IMR-90 (cell line): Measurements from ENCODE around the gene FAM118A. TPM values are rescaled to one million over a fixed set of nuclear protein-coding genes. Genes with fewer than 3 reads are reported as not detected.

ENCODE experiments used
- ATAC-seq: fragments of 200-7000 bp; cut with Tn5 transposase; 2 replicates; pipeline ENCODE4 v1.9.1; 2020; ENCODE audit warnings: low read depth, mild to moderate bottlenecking, moderate library complexity
- BruUV-seq: library from RNA; stranded (reverse); fragments of 400-500 nt; replicated peaks from 2 replicates; lab custom pipeline; 2021; lab: Mats Ljungman, UMichigan
- CTCF ChIA-PET: fragments of 300-600 bp; formaldehyde crosslinking; extraction: SDS; loops from one replicate; lab custom pipeline; 2021; ENCODE audit warnings: antibody characterized with exemption; lab: Yijun Ruan, JAX
- POLR2A ChIA-PET: fragments of 300-600 bp; sonication (Branson Sonifier 250); formaldehyde crosslinking; loops from one replicate; lab custom pipeline; 2022; ENCODE audit warnings: antibody characterized with exemption; ENCODE audit not compliant: unreplicated experiment; lab: Charles Lee
- DNase-seq: peaks from one replicate; pipeline ENCODE4 v3.0.0; 2013
- H2AFZ ChIP-seq: replicated peaks from 2 replicates; pipeline ENCODE3; 2013; ENCODE audit warnings: low read length, mild to moderate bottlenecking; ENCODE audit not compliant: poor library complexity
- H2AK5ac ChIP-seq: 2 replicates; pipeline ENCODE4 v1.6.1; 2013; ENCODE audit warnings: low read depth, low read length, inconsistent platforms
- H2AK9ac ChIP-seq: replicated peaks from 2 replicates; pipeline ENCODE3; 2013; ENCODE audit warnings: mild to moderate bottlenecking, low read depth, low read length, moderate library complexity; ENCODE audit not compliant: poor library complexity
- H2BK120ac ChIP-seq: 2 replicates; pipeline ENCODE4 v1.6.1; 2013; ENCODE audit warnings: low read depth, low read length, inconsistent platforms
- H2BK15ac ChIP-seq: 3 replicates; pipeline ENCODE4 v1.6.1; 2013; ENCODE audit warnings: low read depth, low read length, inconsistent platforms
- H2BK20ac ChIP-seq: 2 replicates; pipeline ENCODE4 v1.6.1; 2013; ENCODE audit warnings: low read depth, mild to moderate bottlenecking, inconsistent platforms, low read length, moderate library complexity
- H2BK5ac ChIP-seq: 2 replicates; pipeline ENCODE4 v1.6.1; 2013; ENCODE audit warnings: mild to moderate bottlenecking, low read depth, low read length, inconsistent platforms; ENCODE audit not compliant: poor library complexity, severe bottlenecking
- H3K14ac ChIP-seq: replicated peaks from 2 replicates; pipeline ENCODE4 v1.6.1; 2013; ENCODE audit warnings: low read depth, low read length, inconsistent platforms
- H3K18ac ChIP-seq: 2 replicates; pipeline ENCODE4 v1.6.1; 2013; ENCODE audit warnings: low read depth, low read length, control low read depth
- H3K23ac ChIP-seq: 2 replicates; pipeline ENCODE4 v1.6.1; 2013; ENCODE audit warnings: low read depth, low read length, inconsistent platforms
- H3K27ac ChIP-seq: 2 replicates; pipeline ENCODE4 v1.5.1; 2013; ENCODE audit warnings: mild to moderate bottlenecking, control low read depth, low read length; ENCODE audit not compliant: insufficient read depth
- H3K27me3 ChIP-seq: 2 replicates; pipeline ENCODE4 v1.6.1; 2013; ENCODE audit warnings: low read length; ENCODE audit not compliant: control insufficient read depth, insufficient read depth
- H3K36me3 ChIP-seq: 2 replicates; pipeline ENCODE4 v1.6.1; 2013; ENCODE audit warnings: low read length, mixed read lengths; ENCODE audit not compliant: control insufficient read depth, insufficient read depth
- H3K4ac ChIP-seq: 2 replicates; pipeline ENCODE4 v1.6.1; 2013; ENCODE audit warnings: low read depth, low read length, inconsistent platforms
- H3K4me1 ChIP-seq: 2 replicates; pipeline ENCODE4 v1.6.1; 2013; ENCODE audit warnings: low read length, mixed read lengths; ENCODE audit not compliant: control insufficient read depth, insufficient read depth
- H3K4me2 ChIP-seq: 2 replicates; pipeline ENCODE4 v1.6.1; 2013; ENCODE audit warnings: low read depth, mild to moderate bottlenecking, control low read depth, low read length, moderate library complexity
- H3K4me3 ChIP-seq: 2 replicates; pipeline ENCODE4 v1.5.1; 2013; ENCODE audit warnings: low read depth, mild to moderate bottlenecking, control low read depth, low read length, moderate library complexity; ENCODE audit not compliant: insufficient read depth
- H3K56ac ChIP-seq: 2 replicates; pipeline ENCODE4 v1.6.1; 2013; ENCODE audit warnings: low read length, inconsistent platforms; ENCODE audit not compliant: insufficient read depth; ENCODE audit errors: extremely low read depth
- H3K79me1 ChIP-seq, 2 experiments: 2 replicates each; pipeline ENCODE4 v1.6.1; 2013; ENCODE audit warnings: low read length in 2 of 2, inconsistent platforms in 1 of 2, low read depth in 1 of 2
- H3K9ac ChIP-seq: 2 replicates; pipeline ENCODE4 v1.6.1; 2013; ENCODE audit warnings: low read depth, low read length, control low read depth
- H3K9me1 ChIP-seq: 2 replicates; pipeline ENCODE4 v1.6.1; 2013; ENCODE audit warnings: low read length, inconsistent platforms; ENCODE audit not compliant: insufficient read depth
- H3K9me3 ChIP-seq: 2 replicates; pipeline ENCODE4 v1.6.1; 2013; ENCODE audit warnings: low read length; ENCODE audit not compliant: control insufficient read depth, insufficient read depth
- H4K20me1 ChIP-seq: 2 replicates; pipeline ENCODE4 v1.6.1; 2013; ENCODE audit warnings: low read length, inconsistent platforms; ENCODE audit not compliant: insufficient read depth
- H4K5ac ChIP-seq: 2 replicates; pipeline ENCODE4 v1.6.1; 2013; ENCODE audit warnings: mild to moderate bottlenecking, low read depth, low read length, control low read depth
- H4K8ac ChIP-seq, 2 experiments: 2 replicates each; pipeline ENCODE4 v1.6.1; 2013; ENCODE audit warnings: low read depth in 2 of 2, low read length in 2 of 2, control low read depth in 1 of 2, inconsistent platforms in 1 of 2
- H4K91ac ChIP-seq: 2 replicates; pipeline ENCODE4 v1.6.1; 2013; ENCODE audit warnings: low read depth, low read length, inconsistent platforms; ENCODE audit not compliant: insufficient read depth
- BHLHE40 ChIP-seq: fragments of 150-350 bp; IDR thresholded peaks from 2 replicates; pipeline ENCODE4 v1.6.1; 2016; ENCODE audit warnings: mild to moderate bottlenecking, low read depth, low read length
- CEBPB ChIP-seq: IDR thresholded peaks from 2 replicates; pipeline ENCODE4 v1.6.1; 2012; ENCODE audit warnings: low read depth, low read length, improper control_type of control experiment
- CHD1 ChIP-seq: IDR thresholded peaks from 2 replicates; pipeline ENCODE4 v1.6.1; 2012; ENCODE audit warnings: low read depth, low read length, improper control_type of control experiment
- MAFK ChIP-seq: IDR thresholded peaks from 2 replicates; pipeline ENCODE4 v1.6.1; 2012; ENCODE audit warnings: low read depth, low read length, improper control_type of control experiment
- MAZ ChIP-seq: IDR thresholded peaks from 2 replicates; pipeline ENCODE4 v1.6.1; 2012; ENCODE audit warnings: low read depth, mild to moderate bottlenecking, low read length, improper control_type of control experiment, moderate library complexity, borderline replicate concordance
- MXI1 ChIP-seq: IDR thresholded peaks from 2 replicates; pipeline ENCODE4 v1.6.1; 2012; ENCODE audit warnings: low read depth, mild to moderate bottlenecking, low read length, moderate library complexity, borderline replicate concordance
- NFE2L2 ChIP-seq: fragments of 150-350 bp; IDR thresholded peaks from 2 replicates; pipeline ENCODE4 v1.6.1; 2016; ENCODE audit warnings: low read depth, mild to moderate bottlenecking, low read length
- POLR2A ChIP-seq: IDR thresholded peaks from 2 replicates; pipeline ENCODE4 v1.6.1; 2012; ENCODE audit warnings: mild to moderate bottlenecking, low read depth, low read length
- RAD21 ChIP-seq: IDR thresholded peaks from 2 replicates; pipeline ENCODE4 v1.6.1; 2012; ENCODE audit warnings: low read length, improper control_type of control experiment
- RCOR1 ChIP-seq: IDR thresholded peaks from 2 replicates; pipeline ENCODE4 v1.6.1; 2012; ENCODE audit warnings: mild to moderate bottlenecking, low read length, improper control_type of control experiment; ENCODE audit not compliant: insufficient replicate concordance
- RFX5 ChIP-seq: IDR thresholded peaks from 2 replicates; pipeline ENCODE4 v1.8.0; 2012; ENCODE audit warnings: low read depth, mild to moderate bottlenecking, low read length, moderate library complexity
- SMC3 ChIP-seq: fragments of 150-350 bp; IDR thresholded peaks from 2 replicates; pipeline ENCODE4 v1.6.1; 2016; ENCODE audit warnings: low read depth, mild to moderate bottlenecking, antibody characterized with exemption, low read length, moderate library complexity
- WGBS, 2 experiments: methylation state at CpG; one replicate each; pipeline versions ENCODE4 v1.1.5 to v1.1.7; 2013; ENCODE audit warnings: missing lambda C conversion rate in 2 of 2; ENCODE audit not compliant: insufficient read length in 1 of 2; ENCODE audit errors: extremely low coverage in 2 of 2; 5-methylcytosine and 5-hydroxymethylcytosine counted together
- dilution Hi-C: fragments of 300-500 bp; cut with HindIII; formaldehyde crosslinking; loops from one replicate; pipeline ENCODE4 v1.14.3; 2018; ENCODE audit warnings: low sequenced_read_pairs; ENCODE audit not compliant: unreplicated experiment
- in situ Hi-C: fragments of 300-500 bp; cut with MboI; formaldehyde crosslinking; loops from 3 replicates; pipeline ENCODE4 v1.14.3; 2019; ENCODE audit warnings: low sequenced_read_pairs, inconsistent platforms, mixed read lengths
- intact Hi-C: fragments of 100-400 bp; cut with micrococcal nuclease; formaldehyde crosslinking; loops from 2 replicates; pipeline ENCODE4 v1.10.0; 2022
- polyA plus RNA-seq, 3 experiments: library from polyadenylated mRNA; depleted of rRNA; stranded (reverse); fragments of >200 nt; gene quantifications; 2 replicates each; pipeline ENCODE4 v1.2.3, GENCODE V29; 2012; ENCODE audit warnings: low replicate concordance in 1 of 3
- total RNA-seq: library from RNA; depleted of rRNA; stranded (reverse); fragments of >200 nt; gene quantifications from 2 replicates; pipeline ENCODE4 v1.2.3, GENCODE V29; 2012
- TF ChIP-seq, protein P1 (sequence below): fragments of 150-350 bp; IDR thresholded peaks from 2 replicates; pipeline ENCODE4 v1.6.1; 2016; ENCODE audit warnings: low read depth, mild to moderate bottlenecking, low read length, moderate library complexity, borderline replicate concordance
- TF ChIP-seq, protein P2 (sequence below): fragments of 150-350 bp; IDR thresholded peaks from 2 replicates; pipeline ENCODE4 v1.6.1; 2017; ENCODE audit warnings: mild to moderate bottlenecking, antibody characterized with exemption, low read length, low read depth
- TF ChIP-seq, protein P3 (sequence below): conservative IDR thresholded peaks from 2 replicates; pipeline ENCODE4 v1.5.1; 2012; ENCODE audit warnings: mild to moderate bottlenecking, low read depth, low read length, improper control_type of control experiment

FAM118A gene
- total and polyA plus RNA-seq, 2 of the 4 experiments (the other 2 are of a cell fraction): 20.6 to 95.6 TPM

DNA sequence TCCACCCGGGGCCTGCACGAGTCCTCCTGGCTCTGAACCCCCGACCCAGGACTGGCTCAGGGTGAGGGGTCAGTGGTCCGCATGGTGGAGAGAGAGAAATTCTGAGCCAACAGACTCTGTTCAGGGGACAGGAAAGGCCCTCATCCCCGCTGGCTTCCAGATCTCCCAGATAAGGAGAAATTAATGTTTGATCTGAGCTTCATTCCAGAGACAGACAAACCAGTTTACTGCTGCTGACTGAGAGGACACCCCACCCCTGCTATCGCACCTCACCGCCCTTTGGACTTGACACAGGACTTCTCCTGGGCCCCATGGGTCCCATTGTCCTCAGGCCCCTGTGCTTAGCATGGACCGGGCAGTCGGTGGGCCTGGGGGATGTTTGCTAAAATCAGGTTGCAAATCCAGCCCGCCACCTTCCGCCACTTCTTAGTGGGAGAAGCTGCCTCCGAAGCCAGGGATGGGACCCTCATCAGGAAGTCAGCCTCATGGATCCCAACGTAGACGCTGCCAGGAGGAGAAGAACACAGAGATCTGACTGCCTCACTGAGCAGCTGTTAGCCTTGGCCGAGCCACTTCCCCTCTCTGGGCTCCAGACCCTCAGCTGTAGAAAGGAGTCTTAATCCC lies 36.2 kb upstream of the FAM118A start:
- H3K4me1 ChIP-seq: peaks cover 9% of the 10 kb centered on the region
- 0 out of 2 replicates have a peak overlapping the region, but pooled peaks have one; percentile 20 for H2AK5ac ChIP-seq
- H4K20me1 ChIP-seq: no peaks in the 10 kb centered on the region
- TF ChIP-seq MXI1 (no peak), POLR2A (no peak), NFE2L2 (no peak), RCOR1 (no peak), MAFK (no peak), SMC3 (no peak), RAD21 (no peak), MAZ (no peak), RFX5 (no peak), CHD1 (no peak), CEBPB (no peak), BHLHE40 (no peak)
- TF ChIP-seq, protein P1, sequence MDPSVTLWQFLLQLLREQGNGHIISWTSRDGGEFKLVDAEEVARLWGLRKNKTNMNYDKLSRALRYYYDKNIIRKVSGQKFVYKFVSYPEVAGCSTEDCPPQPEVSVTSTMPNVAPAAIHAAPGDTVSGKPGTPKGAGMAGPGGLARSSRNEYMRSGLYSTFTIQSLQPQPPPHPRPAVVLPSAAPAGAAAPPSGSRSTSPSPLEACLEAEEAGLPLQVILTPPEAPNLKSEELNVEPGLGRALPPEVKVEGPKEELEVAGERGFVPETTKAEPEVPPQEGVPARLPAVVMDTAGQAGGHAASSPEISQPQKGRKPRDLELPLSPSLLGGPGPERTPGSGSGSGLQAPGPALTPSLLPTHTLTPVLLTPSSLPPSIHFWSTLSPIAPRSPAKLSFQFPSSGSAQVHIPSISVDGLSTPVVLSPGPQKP: no peak
- TF ChIP-seq, protein P2, sequence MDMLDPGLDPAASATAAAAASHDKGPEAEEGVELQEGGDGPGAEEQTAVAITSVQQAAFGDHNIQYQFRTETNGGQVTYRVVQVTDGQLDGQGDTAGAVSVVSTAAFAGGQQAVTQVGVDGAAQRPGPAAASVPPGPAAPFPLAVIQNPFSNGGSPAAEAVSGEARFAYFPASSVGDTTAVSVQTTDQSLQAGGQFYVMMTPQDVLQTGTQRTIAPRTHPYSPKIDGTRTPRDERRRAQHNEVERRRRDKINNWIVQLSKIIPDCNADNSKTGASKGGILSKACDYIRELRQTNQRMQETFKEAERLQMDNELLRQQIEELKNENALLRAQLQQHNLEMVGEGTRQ: no peak
- TF ChIP-seq, protein P3, sequence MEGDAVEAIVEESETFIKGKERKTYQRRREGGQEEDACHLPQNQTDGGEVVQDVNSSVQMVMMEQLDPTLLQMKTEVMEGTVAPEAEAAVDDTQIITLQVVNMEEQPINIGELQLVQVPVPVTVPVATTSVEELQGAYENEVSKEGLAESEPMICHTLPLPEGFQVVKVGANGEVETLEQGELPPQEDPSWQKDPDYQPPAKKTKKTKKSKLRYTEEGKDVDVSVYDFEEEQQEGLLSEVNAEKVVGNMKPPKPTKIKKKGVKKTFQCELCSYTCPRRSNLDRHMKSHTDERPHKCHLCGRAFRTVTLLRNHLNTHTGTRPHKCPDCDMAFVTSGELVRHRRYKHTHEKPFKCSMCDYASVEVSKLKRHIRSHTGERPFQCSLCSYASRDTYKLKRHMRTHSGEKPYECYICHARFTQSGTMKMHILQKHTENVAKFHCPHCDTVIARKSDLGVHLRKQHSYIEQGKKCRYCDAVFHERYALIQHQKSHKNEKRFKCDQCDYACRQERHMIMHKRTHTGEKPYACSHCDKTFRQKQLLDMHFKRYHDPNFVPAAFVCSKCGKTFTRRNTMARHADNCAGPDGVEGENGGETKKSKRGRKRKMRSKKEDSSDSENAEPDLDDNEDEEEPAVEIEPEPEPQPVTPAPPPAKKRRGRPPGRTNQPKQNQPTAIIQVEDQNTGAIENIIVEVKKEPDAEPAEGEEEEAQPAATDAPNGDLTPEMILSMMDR: no peak
- H4K8ac ChIP-seq: no peak overlapping the region
- H4K5ac ChIP-seq: no peak overlapping the region
- no peak overlapping the region for H2BK5ac ChIP-seq
- no peak for DNase-seq
- H3K27me3 ChIP-seq: peaks cover 8% of the 10 kb centered on the region
- H3K9ac ChIP-seq: no peak overlapping the region
- POLR2A ChIA-PET: no interaction called here
- no peak overlapping the region for H3K18ac ChIP-seq
- H3K23ac ChIP-seq: no peak overlapping the region
- H2BK20ac ChIP-seq: no peak overlapping the region
- no peak overlapping the region for H3K56ac ChIP-seq
- H2AK9ac ChIP-seq: peak overlapping the region; percentile 5
- in situ Hi-C loops: no loop called here
- no peaks in the 10 kb centered on the region for H3K9me3 ChIP-seq
- no TSS peak for BruUV-seq
- H3K79me1 ChIP-seq: no peaks in the 10 kb centered on the region
- H3K4ac ChIP-seq: no peak overlapping the region
- H3K36me3 ChIP-seq: no peaks in the 10 kb centered on the region
- H2BK120ac ChIP-seq: no peak overlapping the region
- no peak for ATAC-seq
- intact Hi-C loops: no loop called here
- H3K27ac ChIP-seq: no peak overlapping the region
- H4K91ac ChIP-seq: no peak overlapping the region
- H2BK15ac ChIP-seq: no peak overlapping the region; the same call in 2 of the 3 replicates
- H3K14ac ChIP-seq: no peak overlapping the region
- no peaks in the 10 kb centered on the region for H3K9me1 ChIP-seq
- no peak overlapping the region for H3K4me3 ChIP-seq
- 93% methylated on average over 6 of the region's 15 CpGs; no CpG with 5 or more reads in 1 of the 2 experiments for WGBS, 2 experiments
- H2AFZ ChIP-seq: no peak overlapping the region
- dilution Hi-C loops: no loop called here
- CTCF ChIA-PET: interaction anchor here (0.7 to 2.6 kb wide), 2 partner anchors 279 to 993 kb away, joined by 7 to 10 read pairs; no protein-coding TSS in a partner anchor
- no peak overlapping the region for H3K4me2 ChIP-seq
